Bladder microvascular endothelial cell (primary cell): Measurements from ENCODE around the gene PRKCZ. TPM values are rescaled to one million over a fixed set of nuclear protein-coding genes. Genes with fewer than 3 reads are reported as not detected.

Source experiments
- total RNA-seq: library from RNA; depleted of rRNA; stranded (reverse); fragments of >200 nt; gene quantifications from 2 replicates; pipeline ENCODE4 v1.2.3, GENCODE V29; 2014

PRKCZ gene
- 1.6 and 28.6 TPM in 2 replicates for total RNA-seq

DNA sequence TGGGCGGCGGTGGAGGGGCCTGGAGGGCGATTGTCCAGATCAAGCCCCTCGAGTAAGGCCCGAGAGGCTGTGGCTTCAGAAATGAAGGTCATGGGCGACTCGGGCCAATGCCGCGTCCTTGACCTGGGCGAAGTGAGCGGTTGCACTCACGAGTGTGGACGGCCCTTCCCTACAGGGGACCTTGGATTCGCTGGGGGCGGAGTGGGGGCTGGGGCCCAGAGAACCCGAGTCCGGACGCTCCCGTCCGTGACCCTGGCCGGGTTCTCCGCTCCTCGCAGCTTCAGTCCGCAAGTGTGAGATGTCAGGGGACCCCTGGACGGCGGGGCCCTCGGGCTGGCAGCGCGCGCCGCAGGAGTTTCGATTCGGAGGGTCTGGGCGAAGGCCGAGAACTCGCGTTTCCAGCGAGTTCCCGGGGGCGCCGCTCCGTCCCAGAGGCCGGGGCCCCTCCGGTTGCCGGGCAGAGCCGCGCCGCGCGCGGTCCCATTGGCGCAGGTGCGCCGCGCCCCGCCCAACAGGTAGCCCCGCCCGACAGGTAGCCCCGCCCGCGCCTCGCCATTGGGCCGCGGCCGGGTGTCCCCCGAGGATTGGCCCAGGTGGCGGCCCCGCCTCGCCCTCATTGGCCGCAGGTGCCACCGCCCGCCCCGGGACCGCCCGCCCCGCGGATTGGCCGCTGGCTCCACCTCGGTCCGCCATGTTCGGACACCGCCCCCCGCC lies at the start of gene PRKCZ:
Gene PRKCZ, plus strand, starts transcription at position 694 of the 714 bp plus-strand sequence. CDS start 220 bp downstream, outside the sequence.

DNA sequence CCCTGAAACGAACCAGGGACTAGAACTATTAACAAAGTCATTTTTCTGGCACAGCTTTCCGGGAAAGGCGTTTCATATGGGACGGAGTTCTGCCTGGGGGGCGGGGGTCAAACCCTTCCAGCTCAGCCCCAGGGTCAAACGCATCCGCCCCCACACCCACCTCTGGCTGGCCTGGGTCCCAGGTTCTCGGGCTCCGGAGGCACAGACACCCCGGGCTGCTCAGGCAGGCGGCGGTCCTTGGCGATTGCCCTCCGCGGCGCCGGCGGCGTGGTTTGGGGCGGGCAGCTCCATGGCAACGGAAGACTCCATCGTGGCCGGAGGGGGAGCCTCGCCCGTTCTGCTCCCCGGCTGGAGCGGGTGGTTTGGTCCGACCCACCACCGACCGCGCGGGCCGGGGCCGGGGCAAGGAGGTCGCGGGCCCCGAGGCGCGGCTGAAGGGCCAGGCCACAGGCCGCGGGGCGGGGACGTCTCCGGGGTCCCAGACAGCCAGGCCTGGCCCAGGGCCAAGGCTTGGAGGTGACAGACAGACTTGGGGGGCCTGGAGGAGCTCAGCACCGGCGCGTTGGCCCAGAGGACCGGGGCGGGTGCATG lies 46.6 kb upstream of the PRKCZ start, which contains the start of gene CFAP74:
Gene CFAP74, minus strand, starts transcription at position 246 of the 591 bp plus-strand sequence. CDS start 12,830 bp downstream, outside the sequence.

DNA sequence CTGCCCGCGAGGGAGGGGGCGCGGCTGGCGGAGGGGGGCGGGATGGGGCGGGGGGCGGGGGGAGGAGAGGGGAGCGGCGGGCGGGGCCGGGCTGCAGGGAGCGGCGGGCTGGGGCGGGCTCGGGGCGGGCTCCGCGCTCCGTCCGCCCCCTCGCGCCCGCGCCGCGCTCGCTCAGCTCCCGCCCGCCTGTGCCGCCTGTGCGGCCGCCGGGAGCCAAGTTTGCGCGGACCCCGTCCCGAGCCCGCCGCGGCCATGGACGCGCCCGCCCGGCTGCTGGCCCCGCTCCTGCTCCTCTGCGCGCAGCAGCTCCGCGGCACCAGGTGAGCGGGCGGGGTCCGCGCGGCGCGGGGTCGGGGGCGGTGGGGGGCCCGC lies 31.1 kb upstream of the PRKCZ start, which contains the start of gene GABRD:
Gene GABRD, plus strand, starts transcription at position 174 of the 372 bp plus-strand sequence. Its CDS starts 79 bp downstream, at position 253.

DNA sequence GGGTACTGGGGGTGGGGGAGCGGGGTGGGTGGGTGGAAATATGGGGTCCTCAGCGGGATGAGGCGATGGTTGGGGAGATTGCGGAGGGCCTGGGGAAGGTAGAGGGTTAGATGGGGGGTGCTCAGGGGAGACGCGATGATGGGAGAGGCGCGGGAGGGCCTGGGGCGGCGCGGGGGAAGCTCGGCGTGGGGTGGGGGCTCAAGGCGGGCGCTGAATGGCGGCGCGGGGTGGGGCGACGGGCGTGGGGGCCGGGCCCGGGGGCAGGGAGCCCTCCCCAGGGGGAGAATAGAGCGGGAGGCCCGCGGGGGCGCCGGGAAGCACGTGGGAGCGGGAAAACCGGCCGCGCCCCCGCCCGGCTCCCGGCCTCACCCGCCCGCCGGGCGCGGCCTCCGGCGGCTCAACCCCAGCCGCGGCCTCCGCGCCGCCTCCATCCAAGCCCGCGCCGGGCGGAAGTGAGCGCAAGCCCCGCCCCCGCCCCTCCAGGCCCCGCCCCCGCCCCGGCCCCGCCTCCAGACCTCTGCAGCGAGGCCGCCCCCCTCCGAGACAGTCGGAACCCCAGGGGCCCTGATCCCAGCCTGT lies 144.2 kb downstream of the PRKCZ start, which contains the start of gene FAAP20:
Gene FAAP20, minus strand, starts transcription at position 454 of the 579 bp plus-strand sequence. Its CDS starts 23 bp downstream, at position 431.

DNA sequence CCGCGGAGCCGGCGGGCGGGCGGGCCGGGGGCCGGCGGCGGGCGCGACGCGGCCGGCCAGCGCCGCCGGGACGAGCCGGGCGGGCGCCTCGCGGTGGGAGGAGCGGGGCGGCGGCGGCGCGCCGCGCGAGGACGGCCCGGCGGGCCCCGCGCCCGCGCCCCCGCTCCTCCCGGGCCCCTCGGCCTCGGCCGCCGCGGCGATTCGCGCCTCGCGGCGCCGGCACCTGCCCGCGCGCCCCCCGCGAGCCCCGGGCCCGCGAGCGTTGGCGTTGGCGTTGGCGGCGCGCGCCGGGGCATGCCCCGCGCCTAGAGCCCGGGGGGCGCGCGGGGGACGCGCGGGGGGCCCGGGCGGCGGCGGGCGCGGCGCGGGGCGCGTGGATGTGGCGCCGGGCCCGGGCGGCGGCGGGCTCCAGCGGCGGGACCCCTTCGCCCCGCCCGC lies 178.0 kb downstream of the PRKCZ start, which contains the start of gene SKI:
Gene SKI, plus strand, starts transcription at position 163 of the 438 bp plus-strand sequence. CDS start 448 bp downstream, outside the sequence.

Other genes starting within 250 kb of the PRKCZ start
- gene GNB1, start 159.3 kb upstream of the PRKCZ start, total RNA-seq, result 78.7 and 202 TPM in 2 replicates
- gene CALML6, start 135.2 kb upstream of the PRKCZ start, total RNA-seq, result 0.06 and 0.32 TPM in 2 replicates
- 0.13 TPM in 1 of 2 replicates, not detected in the other for gene TMEM52, start 131.1 kb upstream of the PRKCZ start, total RNA-seq
- gene CFAP74, start 46.6 kb upstream of the PRKCZ start, total RNA-seq, result not detected in 2 replicates
- 0.13 and 0.81 TPM in 2 replicates for gene GABRD, start 31.1 kb upstream of the PRKCZ start, total RNA-seq
- 12.2 and 15.7 TPM in 2 replicates for gene FAAP20, start 144.4 kb downstream of the PRKCZ start, total RNA-seq
- 15.5 and 28.3 TPM in 2 replicates for gene SKI, start 177.9 kb downstream of the PRKCZ start, total RNA-seq